Peyer's patch (tissue), 4 donors: ENCODE measurements around the gene RSPH10B2.
"Not testable (repeated sequence)": the region's sequence is repeated elsewhere in the genome, so short reads cannot be mapped to it uniquely, and the experiment has no call there.

Source experiments
- CTCF ChIP-seq, 6 experiments: fragments of 450-650 bp in 4 of 6; fragments of 200-600 bp in 2 of 6; sonication (generic) in 1 of 6; IDR thresholded peaks; one replicate each; pipeline ENCODE4 v1.5.1; 2017 to 2019; ENCODE audit warnings: antibody characterized with exemption in 6 of 6, mild to moderate bottlenecking in 3 of 6, moderate library complexity in 1 of 6
- POLR2A ChIP-seq, 2 donors: fragments of 450-650 bp; IDR thresholded peaks; one replicate each; pipeline ENCODE4 v1.5.1; 2017; ENCODE audit warnings: antibody characterized with exemption in 2 of 2, mild to moderate bottlenecking in 2 of 2, moderate library complexity in 2 of 2

- not testable (repeated sequence) for TF ChIP-seq CTCF, POLR2A (IDR thresholded peaks at IDR 0.05)
These were observed 27.6 kb upstream of the RSPH10B2 start for GRCh38 chr7:6726341-6726740.
